ENCODE measurements around the gene FALEC. TPM values are rescaled to one million over a fixed set of nuclear protein-coding genes. Genes with fewer than 3 reads are reported as not detected.
"Not testable (repeated sequence)": the region's sequence is repeated elsewhere in the genome, so short reads cannot be mapped to it uniquely, and the experiment has no call there.

The FALEC gene
- total RNA-seq, 4 donors from 2014 or later, result 1.1 TPM; not detected in 3

- DNase-seq (ENCODE audit: low spot score in 2 of 2), result peak; percentile 93 to 98
- peak within 1 kb of the TSS; percentile 74 for H3K4me3 ChIP-seq (ENCODE audit: low read depth, poor library complexity, severe bottlenecking)
- intact Hi-C loops (cut with DNase I; ENCODE audit: low total_unique reads), result no loop called here
- 0 to 1% methylated on average over 47 to 57 of the region's 94 CpGs for WGBS, 2 donors
- TF ChIP-seq POLR2A (IDR thresholded peaks at IDR 0.05) (peak in 1 of 2 donors; percentile 94), CTCF (IDR thresholded peaks at IDR 0.05) (no peak)
Observed at GRCh38 chr1:150579110-150579944, 63.8 kb downstream of the FALEC start, which contains the start of gene MCL1. TSS of gene MCL1 (minus strand) at chr1:150579610. CDS start at chr1:150579530, 80 bp downstream.

GRCh38 chr1:150579945-150580642, 64.5 kb downstream of the FALEC start:
- intact Hi-C loops (cut with DNase I; ENCODE audit: low total_unique reads), result no loop called here
- TF ChIP-seq CTCF (IDR thresholded peaks at IDR 0.05) (no peak), POLR2A (IDR thresholded peaks at IDR 0.05) (no peak)
- DNase-seq (ENCODE audit: low spot score in 2 of 2), result no peak
- 70 to 73% methylated on average over 15 of the region's 15 CpGs for WGBS, 2 donors
- H3K4me3 ChIP-seq (ENCODE audit: low read depth, poor library complexity, severe bottlenecking), result no peak overlapping the region

GRCh38 chr1:150580966-150581365, 65.4 kb downstream of the FALEC start:
- intact Hi-C loops (cut with DNase I; ENCODE audit: low total_unique reads); DNase-seq (ENCODE audit: low spot score in 2 of 2); H3K4me3 ChIP-seq (ENCODE audit: low read depth, poor library complexity, severe bottlenecking): not testable (repeated sequence)
- WGBS, 2 donors, result 68 to 79% methylated on average over 3 of the region's 3 CpGs

GRCh38 chr1:150581437-150581836, 65.9 kb downstream of the FALEC start:
- DNase-seq (ENCODE audit: low spot score in 2 of 2); intact Hi-C loops (cut with DNase I; ENCODE audit: low total_unique reads); H3K4me3 ChIP-seq (ENCODE audit: low read depth, poor library complexity, severe bottlenecking): not testable (repeated sequence)
- 97 to 98% methylated on average over 7 of the region's 7 CpGs for WGBS, 2 donors

GRCh38 chr1:150581962-150582361, 66.4 kb downstream of the FALEC start:
- WGBS, 2 donors, result 94 to 95% methylated on average over 14 of the region's 14 CpGs
- H3K4me3 ChIP-seq (ENCODE audit: low read depth, poor library complexity, severe bottlenecking); intact Hi-C loops (cut with DNase I; ENCODE audit: low total_unique reads); DNase-seq (ENCODE audit: low spot score in 2 of 2): not testable (repeated sequence)

- no peak for DNase-seq (ENCODE audit: low spot score in 2 of 2)
- WGBS, 2 donors, result 71 to 79% methylated on average over 2 of the region's 2 CpGs
- no peak overlapping the region for H3K4me3 ChIP-seq (ENCODE audit: low read depth, poor library complexity, severe bottlenecking)
- no peak for TF ChIP-seq CTCF (IDR thresholded peaks at IDR 0.05)
- no peak for TF ChIP-seq POLR2A (IDR thresholded peaks at IDR 0.05)
- intact Hi-C loops (cut with DNase I; ENCODE audit: low total_unique reads), result no loop called here
Observed at GRCh38 chr1:150582371-150582770, 66.8 kb downstream of the FALEC start.

Small RNA genes lying within 50 kb of the gene (microRNA-seq; reads per million reads assigned to microRNA genes)
- gene MIR4257 (ENCODE audit: borderline number of aligned reads in 1 of 2, borderline replicate concordance in 2 of 2) (0 reads per million in 2 donors), gene MIR6878 (ENCODE audit: borderline number of aligned reads in 1 of 2, borderline replicate concordance in 2 of 2) (0 to 0.57 reads per million in 2 donors)

Other genes starting within 250 kb of the FALEC start
- 100 to 1,000 TPM; 113 to 139 (median 126) TPM for gene APH1A, start 246.7 kb upstream of the FALEC start, total RNA-seq
- gene C1orf54, start 243.0 kb upstream of the FALEC start, total RNA-seq, result 1 to 10 TPM in 2 of 4 donors, under 1 TPM in 1, not detected in 1; 0.46 to 3.4 (median 3.4) TPM
- 10 to 100 TPM; 16.1 to 34.8 (median 23.4) TPM for gene CIART, start 233.2 kb upstream of the FALEC start, total RNA-seq
- 10 to 100 TPM; 34.1 to 49.7 (median 38.0) TPM for gene MRPS21, start 221.9 kb upstream of the FALEC start, total RNA-seq
- gene PRPF3, start 194.2 kb upstream of the FALEC start, total RNA-seq, result 10 to 100 TPM; 28.6 to 45.3 (median 38.1) TPM
- 10 to 100 TPM; 18.2 to 23.1 (median 21.1) TPM for gene RPRD2, start 151.6 kb upstream of the FALEC start, total RNA-seq
- gene TARS2, start 28.3 kb upstream of the FALEC start, total RNA-seq, result 10 to 100 TPM in 3 of 4 donors, 1 to 10 TPM in 1; 9.7 to 25.1 (median 16.5) TPM
- gene ECM1, start 7.6 kb upstream of the FALEC start, total RNA-seq, result 100 to 1,000 TPM in 1 of 4 donors, 10 to 100 TPM in 3; 64.1 to 131 (median 86.2) TPM
- 10 to 100 TPM; 10.1 to 15.9 (median 13.6) TPM for gene ADAMTSL4, start 33.7 kb downstream of the FALEC start, total RNA-seq
- gene MCL1, start 63.9 kb downstream of the FALEC start, total RNA-seq, result 100 to 1,000 TPM; 282 to 445 (median 360) TPM
- gene ENSA, start 113.9 kb downstream of the FALEC start, total RNA-seq, result 100 to 1,000 TPM; 250 to 393 (median 345) TPM
- gene GOLPH3L, start 181.4 kb downstream of the FALEC start, total RNA-seq, result 10 to 100 TPM; 18.0 to 24.3 (median 21.5) TPM
- gene HORMAD1, start 205.1 kb downstream of the FALEC start, total RNA-seq, result 1 to 10 TPM; 1.5 to 7.7 (median 3.2) TPM

All from lower leg skin (tissue), 4 donors.